Stimulated activated naive CD8-positive, alpha-beta T cell treated with anti-CD3 and anti-CD28 coated beads, Interleukin-15, amount 100 ng/mL, for 72 hours (primary cell): ENCODE measurements around the gene LRP3.
"Not testable (repeated sequence)": the region's sequence is repeated elsewhere in the genome, so short reads cannot be mapped to it uniquely, and the experiment has no call there.

Source experiments
- ATAC-seq: fragments of 150-1000 bp; cut with Tn5 transposase; 2 replicates; pipeline ENCODE4 v1.10.0; 2021; ENCODE audit warnings: mild to moderate bottlenecking, moderate library complexity
- DNase-seq, 2 donors: peaks; one replicate each; pipeline ENCODE4 v3.0.0; 2021 to 2022
- H3K27ac Mint-ChIP-seq, 2 donors: one replicate each; pipeline ENCODE4 v1.8.0; 2022; ENCODE audit warnings: mild to moderate bottlenecking in 2 of 2, mixed read lengths in 2 of 2, moderate library complexity in 2 of 2
- H3K27me3 Mint-ChIP-seq: one replicate; pipeline ENCODE4 v1.8.0; 2022; ENCODE audit warnings: mixed read lengths
- H3K4me1 Mint-ChIP-seq: one replicate; pipeline ENCODE4 v1.8.0; 2022; ENCODE audit warnings: mild to moderate bottlenecking, mixed read lengths
- H3K4me3 Mint-ChIP-seq, 2 donors: one replicate each; pipeline ENCODE4 v1.8.0; 2022; ENCODE audit warnings: mild to moderate bottlenecking in 2 of 2, mixed read lengths in 2 of 2, moderate library complexity in 1 of 2
- H3K9me3 Mint-ChIP-seq, 2 donors: one replicate each; pipeline ENCODE4 v1.8.0; 2022; ENCODE audit warnings: mixed read lengths in 2 of 2

Gene LRP3

DNA sequence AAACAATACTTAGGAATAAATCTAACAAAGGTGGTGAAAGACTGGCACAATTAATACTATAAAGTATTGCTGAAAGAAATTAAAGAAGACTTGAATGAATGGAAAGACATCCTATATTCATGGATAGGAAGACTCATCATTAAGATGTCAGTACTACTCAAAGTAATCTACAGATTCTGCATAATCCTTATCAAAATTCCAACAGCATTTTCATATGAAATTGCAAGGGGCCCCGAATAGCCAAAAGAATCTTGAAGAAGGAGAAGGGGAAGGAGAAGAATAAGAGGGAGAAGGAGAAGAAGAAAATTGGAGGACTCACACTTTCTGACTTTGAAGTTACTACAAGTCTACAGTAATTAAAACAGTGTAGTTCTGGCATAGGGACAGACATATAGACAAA lies 25.6 kb upstream of the LRP3 start:
- DNase-seq: no peak
- Mint-ChIP-seq H3K9me3 (peaks cover 12 to 20% of the 10 kb centered on the region in 2 donors), H3K4me3 (no peak overlapping the region), H3K27ac (no peak overlapping the region), H3K27me3 (no peaks in the 10 kb centered on the region), H3K4me1 (peaks cover 15% of the 10 kb centered on the region)
- no peak for ATAC-seq

GRCh38 chr19:33171222-33171795 lies 22.8 kb upstream of the LRP3 start:
- Mint-ChIP-seq H3K4me1 (peaks cover 41% of the 10 kb centered on the region), H3K9me3 (peaks cover 12 to 20% of the 10 kb centered on the region in 2 donors), H3K27me3 (no peaks in the 10 kb centered on the region), H3K27ac (no peak overlapping the region), H3K4me3 (no peak overlapping the region)
- no peak for DNase-seq
- ATAC-seq: no peak

GRCh38 chr19:33171916-33172359 lies 22.2 kb upstream of the LRP3 start:
- H3K4me3 Mint-ChIP-seq: no peak overlapping the region
- ATAC-seq (no peak), DNase-seq (no peak)
- H3K4me1 Mint-ChIP-seq: peaks cover 46% of the 10 kb centered on the region
- H3K27me3 Mint-ChIP-seq: no peaks in the 10 kb centered on the region
- no peak overlapping the region for H3K27ac Mint-ChIP-seq
- peaks cover 12 to 23% of the 10 kb centered on the region in 2 donors for H3K9me3 Mint-ChIP-seq

DNA sequence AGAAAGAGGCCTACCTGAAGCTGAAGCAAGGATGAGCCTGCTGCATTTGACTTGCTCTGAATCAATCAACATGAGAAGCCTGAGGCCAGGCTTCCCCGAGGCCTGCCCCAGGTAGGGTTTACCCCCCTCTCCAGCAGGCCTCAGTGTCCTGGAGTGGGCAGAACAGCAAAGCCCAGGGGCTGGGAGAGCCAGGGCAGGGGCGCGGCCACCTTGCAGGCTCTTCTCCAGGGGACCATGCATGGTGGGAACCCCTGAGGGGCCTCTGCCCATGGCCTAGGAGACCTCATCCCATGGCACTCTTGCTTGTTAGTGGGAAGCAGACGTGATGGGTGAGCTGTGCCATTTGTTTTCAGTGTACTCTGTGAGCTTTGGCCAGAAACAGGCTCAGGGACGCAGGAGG lies 19.9 kb upstream of the LRP3 start:
- no peak for DNase-seq
- H3K27ac Mint-ChIP-seq: no peak overlapping the region
- H3K4me1 Mint-ChIP-seq: peaks cover 59% of the 10 kb centered on the region
- peaks cover 0 to 6% of the 10 kb centered on the region in 2 donors for H3K9me3 Mint-ChIP-seq
- no peak for ATAC-seq
- no peak overlapping the region for H3K4me3 Mint-ChIP-seq
- H3K27me3 Mint-ChIP-seq: no peaks in the 10 kb centered on the region

GRCh38 chr19:33175156-33175782 lies 18.9 kb upstream of the LRP3 start:
- no peak for DNase-seq
- ATAC-seq: no peak
- Mint-ChIP-seq H3K27me3 (no peaks in the 10 kb centered on the region), H3K4me1 (peaks cover 59% of the 10 kb centered on the region), H3K27ac (peak overlapping the region in 1 of 2 donors; percentile 9), H3K9me3 (peaks cover 0 to 4% of the 10 kb centered on the region in 2 donors), H3K4me3 (peak overlapping the region; percentile 98 to 99)

GRCh38 chr19:33175886-33176669 lies 18.1 kb upstream of the LRP3 start:
- H3K4me1 Mint-ChIP-seq: peaks cover 59% of the 10 kb centered on the region
- peaks cover 0 to 4% of the 10 kb centered on the region in 2 donors for H3K9me3 Mint-ChIP-seq
- peak overlapping the region; percentile 98 to 99 for H3K4me3 Mint-ChIP-seq
- peak overlapping the region; percentile 92 to 100 for H3K27ac Mint-ChIP-seq
- H3K27me3 Mint-ChIP-seq: no peaks in the 10 kb centered on the region
- DNase-seq (peak; percentile 30 to 42), ATAC-seq (peak; percentile 0)

- peaks cover 0 to 4% of the 10 kb centered on the region in 2 donors for H3K9me3 Mint-ChIP-seq
- peak; percentile 95 for ATAC-seq
- DNase-seq: peak; percentile 98 to 99
- peaks cover 59% of the 10 kb centered on the region for H3K4me1 Mint-ChIP-seq
- peak overlapping the region; percentile 92 to 100 for H3K27ac Mint-ChIP-seq
- H3K27me3 Mint-ChIP-seq: no peaks in the 10 kb centered on the region
- H3K4me3 Mint-ChIP-seq: peak overlapping the region; percentile 98 to 99
Observed at GRCh38 chr19:33176670-33177416, 17.3 kb upstream of the LRP3 start.

DNA sequence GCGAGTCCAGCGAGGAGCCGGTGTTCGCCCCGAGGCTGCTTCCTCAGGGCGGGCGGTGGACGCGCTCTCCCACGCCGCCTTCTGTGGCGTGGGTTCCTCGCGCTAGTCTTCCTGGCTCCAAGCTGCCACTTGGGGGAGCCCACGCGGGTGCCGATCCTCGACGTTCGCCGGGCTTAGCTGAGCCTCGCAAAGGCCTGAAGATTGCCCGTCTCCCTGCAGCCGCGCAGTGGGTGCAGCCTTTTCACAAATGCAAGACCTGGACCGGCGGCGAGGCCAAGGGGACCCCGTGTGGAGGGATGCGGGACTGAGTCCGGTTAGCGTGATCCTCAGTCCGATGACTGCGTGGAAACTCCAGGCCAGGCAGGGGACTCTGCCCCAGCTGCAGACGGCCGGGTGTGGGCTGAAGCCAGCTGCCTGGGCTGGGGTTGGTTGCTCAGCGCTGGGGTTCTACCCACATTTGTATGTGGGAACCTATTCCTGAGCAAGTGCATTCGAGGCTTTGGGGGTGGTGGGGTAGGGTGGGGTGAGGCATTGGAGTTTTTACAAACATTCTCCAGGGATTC lies 16.6 kb upstream of the LRP3 start:
- ATAC-seq: peak; percentile 51
- peaks cover 0 to 4% of the 10 kb centered on the region in 2 donors for H3K9me3 Mint-ChIP-seq
- H3K4me3 Mint-ChIP-seq: peak overlapping the region; percentile 98 to 99
- H3K4me1 Mint-ChIP-seq: peaks cover 53% of the 10 kb centered on the region
- H3K27ac Mint-ChIP-seq: peak overlapping the region in 1 of 2 donors; percentile 100
- no peaks in the 10 kb centered on the region for H3K27me3 Mint-ChIP-seq
- no peak for DNase-seq

DNA sequence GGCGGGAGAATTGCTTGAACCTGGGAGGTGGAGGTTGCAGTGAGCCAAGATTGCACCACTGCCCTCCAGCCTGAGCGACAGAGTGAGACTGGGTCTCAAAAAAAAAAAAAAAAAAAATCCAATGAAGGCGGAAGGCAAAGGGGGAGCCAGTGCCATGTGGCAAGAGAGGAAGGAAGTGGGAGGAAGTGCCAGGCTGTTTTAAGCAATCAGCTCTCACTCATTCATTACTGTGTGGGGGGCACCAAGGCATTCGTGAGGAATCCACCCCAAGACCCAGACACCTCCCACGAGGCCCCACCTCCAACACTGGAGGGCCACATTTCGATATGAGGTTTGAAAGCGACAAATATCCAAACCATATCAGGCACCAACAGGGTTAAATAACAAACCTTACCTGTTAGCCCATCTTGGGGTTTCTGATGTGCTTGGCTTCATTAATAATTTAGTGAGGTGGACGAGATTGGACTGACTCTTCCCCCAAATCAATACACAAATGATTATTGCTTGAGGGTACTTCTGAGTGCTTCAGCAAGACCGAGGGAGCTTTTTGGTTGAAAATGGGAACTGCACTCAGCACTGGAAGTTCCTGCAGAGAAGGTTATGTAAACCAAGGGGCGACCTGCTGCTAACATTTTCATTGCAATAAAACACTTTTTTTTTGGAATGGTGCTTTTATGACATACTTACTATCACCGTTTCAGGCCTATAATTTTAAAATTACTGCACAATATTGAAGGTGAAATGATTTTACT lies 7.5 kb upstream of the LRP3 start:
- ATAC-seq (no peak), DNase-seq (no peak)
- Mint-ChIP-seq H3K4me3 (peak overlapping the region in 1 of 2 donors; percentile 19), H3K9me3 (no peaks in the 10 kb centered on the region), H3K27ac (peak overlapping the region in 1 of 2 donors; percentile 93), H3K27me3 (peaks cover 4% of the 10 kb centered on the region), H3K4me1 (peaks cover 8% of the 10 kb centered on the region)

GRCh38 chr19:33187183-33187540 lies 7.0 kb upstream of the LRP3 start:
- no peak overlapping the region for H3K27ac Mint-ChIP-seq
- DNase-seq (no peak), ATAC-seq (no peak)
- no peaks in the 10 kb centered on the region for H3K9me3 Mint-ChIP-seq
- peaks cover 10% of the 10 kb centered on the region for H3K27me3 Mint-ChIP-seq
- no peak overlapping the region for H3K4me3 Mint-ChIP-seq
- peaks cover 8% of the 10 kb centered on the region for H3K4me1 Mint-ChIP-seq

GRCh38 chr19:33189453-33189852 lies 4.7 kb upstream of the LRP3 start:
- no peak for DNase-seq
- H3K27ac Mint-ChIP-seq: no peak overlapping the region
- peaks cover 27% of the 10 kb centered on the region for H3K27me3 Mint-ChIP-seq
- H3K4me1 Mint-ChIP-seq: peaks cover 13% of the 10 kb centered on the region
- H3K4me3 Mint-ChIP-seq: no peak overlapping the region
- no peaks in the 10 kb centered on the region for H3K9me3 Mint-ChIP-seq
- ATAC-seq: no peak

DNA sequence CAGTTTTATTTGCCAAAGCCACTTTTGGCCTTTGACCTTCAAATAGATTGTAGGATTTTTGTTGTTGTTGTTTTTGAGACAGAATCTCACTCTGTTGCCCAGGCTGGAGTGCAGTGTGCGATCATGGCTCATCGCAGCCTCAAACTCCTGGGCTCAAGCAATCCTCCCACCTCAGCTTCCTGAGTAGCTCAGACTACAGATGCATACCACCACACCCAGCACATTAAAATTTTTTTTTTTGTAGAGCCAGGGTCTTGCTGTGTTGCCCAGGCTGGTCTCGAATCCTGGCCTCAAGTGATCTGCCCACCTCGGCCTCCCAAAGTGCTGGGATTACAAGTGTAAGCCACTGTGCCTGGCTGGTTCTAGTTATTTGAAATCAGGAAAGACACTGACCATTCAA lies 3.0 kb upstream of the LRP3 start:
- not testable (repeated sequence) for H3K9me3 Mint-ChIP-seq, DNase-seq, H3K27ac Mint-ChIP-seq, ATAC-seq, H3K4me3 Mint-ChIP-seq
- peaks cover 39% of the 10 kb centered on the region for H3K27me3 Mint-ChIP-seq
- H3K4me1 Mint-ChIP-seq: peaks cover 12% of the 10 kb centered on the region

- Mint-ChIP-seq H3K4me3 (no peak overlapping the region), H3K27ac (no peak overlapping the region), H3K9me3 (no peaks in the 10 kb centered on the region), H3K27me3 (peaks cover 43% of the 10 kb centered on the region), H3K4me1 (peaks cover 7% of the 10 kb centered on the region)
- no peak for ATAC-seq
- DNase-seq: no peak
Observed at GRCh38 chr19:33191501-33191900, 2.6 kb upstream of the LRP3 start.

- Mint-ChIP-seq H3K9me3 (no peaks in the 10 kb centered on the region), H3K27ac (no peak overlapping the region), H3K4me1 (peaks cover 4% of the 10 kb centered on the region), H3K4me3 (no peak overlapping the region), H3K27me3 (peaks cover 48% of the 10 kb centered on the region)
- ATAC-seq (no peak), DNase-seq (no peak)
Observed at GRCh38 chr19:33192010-33192409, 2.1 kb upstream of the LRP3 start.
